Omental fat pad (tissue), 4 donors: ENCODE data around the gene ZCWPW1. TPM values are rescaled to one million over a fixed set of nuclear protein-coding genes. Genes with fewer than 3 reads are reported as not detected.

Source experiments
- ATAC-seq: fragments of 150-250 bp; one replicate; pipeline ENCODE4 v1.9.1; 2016; ENCODE audit warnings: mild to moderate bottlenecking, moderate library complexity; ENCODE audit not compliant: low FRiP score
- DNase-seq: peaks from one replicate; pipeline ENCODE4 v3.0.0-alpha.2; 2019; ENCODE audit warnings: low spot score
- CTCF ChIP-seq, 3 donors: fragments of 450-650 bp; IDR thresholded peaks; one replicate each; pipeline ENCODE4 v1.5.1; 2016 to 2017; ENCODE audit warnings: antibody characterized with exemption in 3 of 3, mild to moderate bottlenecking in 3 of 3, moderate library complexity in 2 of 3
- total RNA-seq, 4 donors: library from RNA; depleted of rRNA; stranded (reverse); fragments of >200 nt; gene quantifications; one replicate each; pipeline ENCODE4 v1.1.0, GENCODE V29; 2016

Gene ZCWPW1
- total RNA-seq, 4 donors from 2014 or later = 2.8 to 5.8 (median 3.6) TPM

DNA sequence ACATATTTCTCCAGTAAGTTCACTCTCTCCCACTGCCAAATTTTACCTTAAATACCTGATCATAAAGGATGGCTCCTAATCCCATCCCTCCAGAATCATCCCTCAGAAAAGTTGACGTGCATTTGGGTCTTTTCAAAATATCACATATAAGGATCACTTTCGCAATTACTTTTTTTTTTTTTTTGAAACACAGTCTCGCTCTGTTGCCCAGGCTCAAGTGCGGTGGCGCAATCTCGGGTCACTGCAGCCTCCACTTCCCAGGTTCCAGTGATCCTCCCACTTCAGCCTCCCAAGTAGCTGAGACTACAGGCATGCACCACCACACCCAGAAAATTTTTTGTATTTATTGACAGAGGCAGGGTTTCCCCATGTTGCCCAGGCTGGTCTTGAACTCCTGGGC, 17.4 kb downstream of the ZCWPW1 start:
- DNase-seq = no peak
- no peak for TF ChIP-seq CTCF (IDR thresholded peaks at IDR 0.05)
- no peak for ATAC-seq

GRCh38 chr7:100407285-100408180, 21.0 kb downstream of the ZCWPW1 start:
- DNase-seq (no peak), ATAC-seq (peak; percentile 51)
- TF ChIP-seq CTCF (IDR thresholded peaks at IDR 0.05) = no peak

DNA sequence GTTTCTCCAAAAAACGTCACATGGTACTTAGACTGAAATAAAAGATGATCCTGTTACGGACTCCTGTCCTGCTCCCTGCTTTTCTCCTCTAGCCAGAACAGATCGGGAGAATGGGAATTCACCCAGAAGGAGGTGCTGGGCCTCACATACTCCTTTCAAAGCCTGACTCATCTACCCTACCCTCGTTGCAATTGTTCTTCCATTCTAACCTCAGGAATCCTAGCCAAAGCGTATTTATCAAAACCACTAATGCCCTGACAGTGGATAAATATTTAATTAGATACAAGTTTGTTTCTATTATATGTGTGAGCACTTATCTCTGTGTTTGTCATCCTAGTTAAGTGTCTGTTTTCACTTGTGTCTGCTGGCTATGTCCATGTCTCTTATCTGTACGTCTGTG, 21.7 kb downstream of the ZCWPW1 start:
- ATAC-seq = no peak
- no peak for TF ChIP-seq CTCF (IDR thresholded peaks at IDR 0.05)
- DNase-seq = no peak

DNA sequence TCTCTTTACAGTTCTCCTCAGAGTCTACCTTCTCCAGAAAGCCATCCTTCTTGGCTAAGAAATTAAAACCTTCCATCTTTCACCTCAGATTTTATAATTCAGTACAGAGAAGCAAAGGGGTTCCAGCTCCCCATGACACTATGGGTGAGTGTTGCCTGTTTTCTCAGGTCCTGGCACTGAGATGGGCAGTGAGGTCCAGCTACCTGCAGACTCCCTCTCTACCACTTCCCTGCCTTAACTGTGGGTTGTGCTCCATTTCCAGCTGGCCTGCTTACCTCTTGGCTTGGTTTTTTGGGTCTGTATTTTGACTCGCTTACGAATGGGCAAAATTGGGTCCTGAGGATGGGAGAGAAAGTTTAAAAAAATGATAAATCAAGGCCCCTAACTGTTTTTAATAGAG, 26.3 kb downstream of the ZCWPW1 start:
- ATAC-seq = no peak
- no peak for TF ChIP-seq CTCF (IDR thresholded peaks at IDR 0.05)
- no peak for DNase-seq

- no peak for TF ChIP-seq CTCF (IDR thresholded peaks at IDR 0.05)
- ATAC-seq (no peak), DNase-seq (no peak)
Observed at GRCh38 chr7:100401811-100402210, 26.7 kb downstream of the ZCWPW1 start.

DNA sequence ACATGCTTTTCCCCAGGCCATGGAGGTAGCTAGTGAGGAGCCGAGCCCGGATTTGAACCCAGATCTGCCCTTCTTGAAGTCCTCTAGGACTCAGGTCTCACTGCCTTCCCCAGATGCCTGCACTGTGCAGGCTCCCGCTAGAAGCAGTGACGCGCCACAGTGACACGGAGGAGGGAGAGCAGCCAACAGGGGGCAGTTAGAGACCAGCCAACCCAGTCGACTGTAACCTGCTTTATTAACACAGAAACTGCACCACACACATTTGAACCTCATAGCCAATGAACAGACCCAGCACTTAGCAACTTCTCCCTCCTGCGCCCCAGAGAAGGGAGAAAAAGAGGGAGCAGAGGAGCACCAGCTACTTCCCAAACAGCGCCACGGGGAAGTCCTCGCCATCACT, 27.8 kb downstream of the ZCWPW1 start:
- no peak for TF ChIP-seq CTCF (IDR thresholded peaks at IDR 0.05)

GRCh38 chr7:100400041-100400440, 28.5 kb downstream of the ZCWPW1 start:
- ATAC-seq (no peak), DNase-seq (no peak)
- TF ChIP-seq CTCF (IDR thresholded peaks at IDR 0.05) = no peak

More for the DNA sequence above, 27.8 kb downstream of the ZCWPW1 start:
- DNase-seq = no peak
- no peak for ATAC-seq
